GM11168 (cell line): ENCODE measurements around the gene ADAMTS17.

Experiments used
- in situ Hi-C: fragments of 300-500 bp; cut with MboI; formaldehyde crosslinking; loops from one replicate; pipeline ENCODE4 v1.12.0; 2022; ENCODE audit warnings: low sequenced_read_pairs; ENCODE audit not compliant: unreplicated experiment

ADAMTS17 gene

GRCh38 chr15:100116416-100117190 lies 225.2 kb downstream of the ADAMTS17 start:
- in situ Hi-C loops: no loop called here

- in situ Hi-C loops: no loop called here
Measured at GRCh38 chr15:100115711-100116090, 226.1 kb downstream of the ADAMTS17 start.

- in situ Hi-C loops: no loop called here
Measured at GRCh38 chr15:100115066-100115710, 226.6 kb downstream of the ADAMTS17 start.

- in situ Hi-C loops: no loop called here
Measured at GRCh38 chr15:100114571-100114970, 227.2 kb downstream of the ADAMTS17 start.

- in situ Hi-C loops: no loop called here
Measured at GRCh38 chr15:100114100-100114499, 227.7 kb downstream of the ADAMTS17 start.

GRCh38 chr15:100113351-100114080 lies 228.3 kb downstream of the ADAMTS17 start:
- in situ Hi-C loops: no loop called here

- in situ Hi-C loops: no loop called here
Measured at GRCh38 chr15:100112636-100113305, 229.0 kb downstream of the ADAMTS17 start.

- in situ Hi-C loops: no loop called here
Measured at GRCh38 chr15:100112061-100112420, 229.7 kb downstream of the ADAMTS17 start.

- in situ Hi-C loops: no loop called here
Measured at GRCh38 chr15:100111125-100112060, 230.4 kb downstream of the ADAMTS17 start.

- in situ Hi-C loops: no loop called here
Measured at GRCh38 chr15:100109486-100110035, 232.2 kb downstream of the ADAMTS17 start.

- in situ Hi-C loops: no loop called here
Measured at GRCh38 chr15:100108846-100109245, 232.9 kb downstream of the ADAMTS17 start.

- in situ Hi-C loops: no loop called here
Measured at GRCh38 chr15:100108346-100108745, 233.4 kb downstream of the ADAMTS17 start.

GRCh38 chr15:100107606-100108225 lies 234.1 kb downstream of the ADAMTS17 start:
- in situ Hi-C loops: no loop called here

GRCh38 chr15:100107151-100107550 lies 234.6 kb downstream of the ADAMTS17 start:
- in situ Hi-C loops: no loop called here

- in situ Hi-C loops: no loop called here
Measured at GRCh38 chr15:100106732-100107131, 235.0 kb downstream of the ADAMTS17 start.

GRCh38 chr15:100105101-100105500 lies 236.7 kb downstream of the ADAMTS17 start:
- in situ Hi-C loops: no loop called here

- in situ Hi-C loops: no loop called here
Measured at GRCh38 chr15:100104245-100104644, 237.5 kb downstream of the ADAMTS17 start.

- in situ Hi-C loops: no loop called here
Measured at GRCh38 chr15:100103828-100104227, 237.9 kb downstream of the ADAMTS17 start.
